ENCODE results near the gene ZNF845. TPM values are rescaled to one million over a fixed set of nuclear protein-coding genes. Genes with fewer than 3 reads are reported as not detected.
"Not testable (repeated sequence)": the region's sequence is repeated elsewhere in the genome, so short reads cannot be mapped to it uniquely, and the experiment has no call there.

ZNF845 gene
- total RNA-seq, 2 donors from 2014 or later, result 6.5 to 7.8 TPM

DNA sequence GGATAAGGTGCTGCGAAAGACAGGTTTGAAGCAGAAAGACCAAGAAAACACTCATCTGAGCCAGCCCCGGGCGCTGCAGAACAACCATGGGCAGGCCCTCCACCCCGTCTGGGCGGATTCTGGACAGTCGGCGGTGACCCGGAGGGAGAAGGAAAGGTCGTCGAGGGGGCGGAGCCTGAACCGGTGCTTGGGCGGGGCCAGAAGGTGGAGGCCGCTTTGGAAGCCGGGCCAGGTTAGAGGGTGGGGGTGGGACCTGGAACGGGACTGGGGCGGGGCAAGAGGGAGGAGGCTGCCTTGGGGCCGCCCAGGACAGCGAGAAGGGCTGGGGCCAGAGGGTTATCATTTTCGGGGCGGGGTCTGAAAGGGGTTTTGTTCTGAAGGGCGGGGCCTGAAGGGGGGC lies 56.4 kb downstream of the ZNF845 start:
- no peak for TF ChIP-seq POLR2AphosphoS5 (IDR thresholded peaks at IDR 0.05)
- H3K4me3 ChIP-seq, result no peak overlapping the region
- intact Hi-C loops (cut with DNase I), result loop anchor here (10.0 kb wide), 1 partner anchor 135 kb away; the partner anchor contains the start of genes VN1R2 and ZNF677
- H3K36me3 ChIP-seq, result no peaks in the 10 kb centered on the region
- H3K9me3 ChIP-seq, result no peaks in the 10 kb centered on the region
- 55% methylated on average over 22 of the region's 22 CpGs for WGBS
- no peaks in the 10 kb centered on the region for H3K27me3 ChIP-seq (replicated peaks; ENCODE audit: insufficient read depth)
- H3K4me1 ChIP-seq (replicated peaks), result no peaks in the 10 kb centered on the region
- no peak overlapping the region for H3K27ac ChIP-seq
- DNase-seq (ENCODE audit: low spot score), result no peak

DNA sequence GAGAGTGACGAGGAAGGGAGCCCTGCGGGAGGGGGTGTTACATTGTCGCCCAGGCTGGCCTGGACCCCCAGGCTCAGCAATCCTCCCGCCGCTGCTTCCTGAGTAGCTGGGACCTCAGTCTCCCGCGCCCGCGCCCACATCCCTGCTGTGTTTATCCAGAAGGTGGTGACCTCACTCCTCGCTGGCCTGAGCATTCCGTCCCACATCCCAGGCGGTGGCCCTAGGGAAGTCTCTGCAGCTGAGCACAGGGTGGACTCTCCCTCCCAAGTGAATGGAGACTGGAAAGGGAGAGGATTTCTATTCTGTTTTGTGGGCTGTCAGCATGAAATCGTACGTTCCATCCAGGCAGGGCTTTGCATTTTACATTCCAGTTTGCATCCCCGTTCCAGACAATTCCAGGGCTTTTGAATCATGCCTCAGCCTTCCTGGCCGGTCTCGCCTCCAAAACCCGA lies 61.0 kb downstream of the ZNF845 start:
- Histone ChIP-seq H3K36me3 (no peaks in the 10 kb centered on the region), H3K27me3 (replicated peaks; ENCODE audit: insufficient read depth) (no peaks in the 10 kb centered on the region), H3K27ac (peak overlapping the region; percentile 79 to 80), H3K4me1 (replicated peaks) (no peaks in the 10 kb centered on the region), H3K4me3 (peak overlapping the region; percentile 73 to 75), H3K9me3 (no peaks in the 10 kb centered on the region)
- TF ChIP-seq POLR2AphosphoS5 (IDR thresholded peaks at IDR 0.05), result no peak
- TF ChIP-seq, protein P1, sequence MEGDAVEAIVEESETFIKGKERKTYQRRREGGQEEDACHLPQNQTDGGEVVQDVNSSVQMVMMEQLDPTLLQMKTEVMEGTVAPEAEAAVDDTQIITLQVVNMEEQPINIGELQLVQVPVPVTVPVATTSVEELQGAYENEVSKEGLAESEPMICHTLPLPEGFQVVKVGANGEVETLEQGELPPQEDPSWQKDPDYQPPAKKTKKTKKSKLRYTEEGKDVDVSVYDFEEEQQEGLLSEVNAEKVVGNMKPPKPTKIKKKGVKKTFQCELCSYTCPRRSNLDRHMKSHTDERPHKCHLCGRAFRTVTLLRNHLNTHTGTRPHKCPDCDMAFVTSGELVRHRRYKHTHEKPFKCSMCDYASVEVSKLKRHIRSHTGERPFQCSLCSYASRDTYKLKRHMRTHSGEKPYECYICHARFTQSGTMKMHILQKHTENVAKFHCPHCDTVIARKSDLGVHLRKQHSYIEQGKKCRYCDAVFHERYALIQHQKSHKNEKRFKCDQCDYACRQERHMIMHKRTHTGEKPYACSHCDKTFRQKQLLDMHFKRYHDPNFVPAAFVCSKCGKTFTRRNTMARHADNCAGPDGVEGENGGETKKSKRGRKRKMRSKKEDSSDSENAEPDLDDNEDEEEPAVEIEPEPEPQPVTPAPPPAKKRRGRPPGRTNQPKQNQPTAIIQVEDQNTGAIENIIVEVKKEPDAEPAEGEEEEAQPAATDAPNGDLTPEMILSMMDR (IDR thresholded peaks at IDR 0.05), result no peak
- no peak for TF ChIP-seq POLR2A (IDR thresholded peaks at IDR 0.05)
- WGBS, result 3% methylated on average over 18 of the region's 18 CpGs
- intact Hi-C loops (cut with DNase I), result loop anchor here (2.0 to 10.0 kb wide), 2 partner anchors 30 to 140 kb away; partner anchors contain the start of genes VN1R2, ZNF525 and ZNF677
- DNase-seq (ENCODE audit: low spot score), result no peak

DNA sequence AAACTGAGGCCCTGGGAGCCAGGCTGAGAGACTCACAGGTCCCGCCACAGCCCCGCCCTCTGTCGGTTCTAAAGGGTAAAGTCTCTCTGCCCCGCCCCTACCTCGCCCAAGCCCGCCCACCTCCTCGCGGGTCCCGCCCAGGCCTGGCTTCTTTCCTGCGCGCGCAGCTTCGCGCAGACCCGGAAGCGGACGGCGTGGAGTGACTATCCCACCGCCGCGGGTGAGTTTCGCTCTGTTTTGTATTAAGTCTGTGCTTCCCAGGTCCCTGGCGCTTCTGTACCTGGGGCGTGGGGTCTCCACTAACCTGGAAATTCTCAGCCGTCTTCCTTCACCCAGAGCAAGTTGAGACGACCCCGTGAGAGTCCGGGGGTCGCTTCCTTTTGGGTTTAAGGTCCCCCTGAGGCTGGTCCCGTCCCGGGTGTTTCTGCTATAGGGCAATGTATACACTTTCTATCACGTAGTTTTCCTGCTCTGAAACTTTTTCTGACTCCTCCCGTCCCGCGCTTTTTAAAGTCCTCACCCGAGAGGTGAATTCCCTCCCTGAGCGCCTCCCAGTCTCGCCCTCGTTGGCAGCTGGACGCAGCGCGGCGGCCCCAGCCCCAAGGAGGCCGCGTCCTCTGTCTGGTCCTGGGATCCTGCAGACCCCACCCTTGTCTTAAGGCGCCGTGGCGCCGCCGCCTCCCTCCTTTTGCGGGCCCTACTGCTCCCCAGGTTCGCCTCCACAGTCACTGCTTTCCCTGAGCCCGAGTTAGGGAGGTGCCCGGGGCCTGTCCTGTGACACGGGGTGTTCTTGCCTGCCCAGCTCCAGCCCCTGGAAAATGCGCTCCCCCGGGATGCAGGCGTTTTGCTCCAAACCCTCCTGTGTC lies 61.7 kb downstream of the ZNF845 start, which contains the start of gene ZNF765:
Gene ZNF765 (plus strand): TSS at position 176 of the 866 bp plus-strand sequence. CDS start 2,867 bp downstream, outside the sequence.
- intact Hi-C loops (cut with DNase I), result loop anchor here (2.0 to 10.0 kb wide), 2 partner anchors 30 to 140 kb away; partner anchors contain the start of genes VN1R2, ZNF525 and ZNF677
- Histone ChIP-seq H3K27ac (peak within 1 kb of the TSS; percentile 79 to 80), H3K27me3 (replicated peaks; ENCODE audit: insufficient read depth) (no peaks in the 10 kb centered on the region), H3K9me3 (no peaks in the 10 kb centered on the region), H3K4me1 (replicated peaks) (no peaks in the 10 kb centered on the region), H3K36me3 (no peaks in the 10 kb centered on the region), H3K4me3 (peak within 1 kb of the TSS; percentile 73 to 75)
- peak; percentile 95 for DNase-seq (ENCODE audit: low spot score)
- TF ChIP-seq, protein P1 (IDR thresholded peaks at IDR 0.05), result peak; percentile 33 to 78 (median 60)
- peak; percentile 68 for TF ChIP-seq POLR2A (IDR thresholded peaks at IDR 0.05)
- TF ChIP-seq POLR2AphosphoS5 (IDR thresholded peaks at IDR 0.05), result peak; percentile 97
- under 1% methylated on average over 58 of the region's 58 CpGs for WGBS

DNA sequence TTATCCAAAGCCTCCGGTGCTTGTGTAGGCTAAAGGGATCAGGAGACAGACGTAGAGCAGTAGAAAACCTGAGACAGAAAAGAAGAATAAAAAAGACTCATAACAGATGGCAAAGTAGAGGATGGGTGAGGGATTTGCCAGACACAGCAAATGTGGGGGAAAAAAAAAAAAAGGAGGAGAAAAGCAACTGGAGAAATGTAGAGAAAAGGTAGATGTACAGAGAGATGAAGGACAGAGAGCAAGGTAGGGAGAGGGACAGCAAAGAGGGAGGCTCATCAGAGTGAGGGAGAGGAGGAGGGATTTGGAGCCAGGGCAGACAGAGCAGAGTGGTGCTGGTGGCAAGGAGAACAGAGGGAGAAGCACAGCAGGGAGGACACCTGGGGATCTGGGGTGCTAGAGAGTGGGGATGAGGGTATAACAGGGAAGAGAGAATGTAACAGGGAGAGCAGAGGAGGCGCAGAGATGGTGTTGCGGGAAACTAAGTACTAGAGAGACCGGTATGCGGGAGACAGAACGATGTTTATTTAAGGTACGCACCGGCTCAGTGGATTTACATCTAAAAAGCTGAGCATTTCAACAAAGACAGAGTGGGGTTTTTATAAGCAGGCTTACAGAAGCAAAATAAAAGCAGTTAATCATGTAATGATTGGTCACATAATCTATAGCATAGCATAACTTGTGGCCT lies 62.4 kb downstream of the ZNF845 start:
- Histone ChIP-seq H3K4me3 (peak overlapping the region; percentile 73 to 75), H3K27ac (peak overlapping the region; percentile 79 to 80)
- H3K27me3 ChIP-seq (replicated peaks; ENCODE audit: insufficient read depth); H3K9me3 ChIP-seq; H3K4me1 ChIP-seq (replicated peaks); H3K36me3 ChIP-seq; DNase-seq (ENCODE audit: low spot score): not testable (repeated sequence)
- intact Hi-C loops (cut with DNase I), result loop anchor here (2.0 to 10.0 kb wide), 2 partner anchors 31 to 141 kb away; partner anchors contain the start of genes VN1R2, ZNF525 and ZNF677
- WGBS, result 8% methylated on average over 9 of the region's 9 CpGs

DNA sequence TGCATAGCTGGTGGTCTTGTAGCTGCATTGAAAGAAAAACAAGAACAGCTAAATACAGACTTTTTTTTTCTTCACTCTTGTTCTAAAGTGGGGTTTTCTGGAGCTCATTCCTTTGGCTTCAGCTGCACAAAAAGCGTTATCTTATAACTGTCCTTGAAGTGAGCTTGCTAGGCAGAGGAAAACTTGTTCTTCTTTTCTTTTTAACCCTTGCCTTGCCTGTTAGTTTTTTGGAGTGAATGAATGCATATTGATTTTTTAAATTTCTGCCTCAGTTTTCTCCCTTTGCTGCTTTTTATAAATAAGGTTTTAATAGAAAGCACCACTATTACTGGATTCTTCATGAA lies 62.9 kb downstream of the ZNF845 start:
- WGBS, result 0% methylated on average over 1 of the region's 1 CpG
- TF ChIP-seq, protein P1 (IDR thresholded peaks at IDR 0.05), result no peak
- TF ChIP-seq POLR2A (IDR thresholded peaks at IDR 0.05) (no peak), POLR2AphosphoS5 (IDR thresholded peaks at IDR 0.05) (no peak)
- no peak overlapping the region for H3K27ac ChIP-seq
- no peaks in the 10 kb centered on the region for H3K4me1 ChIP-seq (replicated peaks)
- H3K36me3 ChIP-seq, result no peaks in the 10 kb centered on the region
- intact Hi-C loops (cut with DNase I), result loop anchor here (10.0 kb wide), 1 partner anchor 142 kb away; the partner anchor contains the start of genes VN1R2 and ZNF677
- no peaks in the 10 kb centered on the region for H3K9me3 ChIP-seq
- peak overlapping the region in 1 of 2 donors; percentile 75 for H3K4me3 ChIP-seq
- DNase-seq (ENCODE audit: low spot score), result no peak
- no peaks in the 10 kb centered on the region for H3K27me3 ChIP-seq (replicated peaks; ENCODE audit: insufficient read depth)

DNA sequence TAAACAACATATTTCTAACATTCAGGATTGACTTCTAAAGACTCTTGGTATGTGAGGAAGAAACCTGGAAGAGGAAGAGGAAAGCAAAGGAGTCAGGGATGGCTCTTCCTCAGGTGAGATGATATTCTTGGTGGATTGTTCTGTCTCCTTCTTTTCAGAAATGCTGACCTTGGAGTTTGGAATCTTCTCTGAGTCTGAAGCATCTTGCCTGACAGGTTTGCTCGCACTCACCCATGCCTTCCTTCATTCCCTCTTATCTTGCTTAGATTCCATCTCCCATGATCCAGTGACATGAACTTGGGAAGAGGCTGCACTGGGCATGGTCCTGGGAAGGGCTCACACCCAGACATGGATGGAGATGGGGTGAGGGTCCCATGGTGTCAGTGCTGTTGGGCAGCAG lies 64.4 kb downstream of the ZNF845 start:
- H3K36me3 ChIP-seq; H3K27ac ChIP-seq; H3K27me3 ChIP-seq (replicated peaks; ENCODE audit: insufficient read depth); H3K9me3 ChIP-seq; H3K4me3 ChIP-seq; H3K4me1 ChIP-seq (replicated peaks); DNase-seq (ENCODE audit: low spot score): not testable (repeated sequence)
- WGBS, result 67% methylated on average over 1 of the region's 1 CpG
- intact Hi-C loops (cut with DNase I), result loop anchor here (10.0 kb wide), 1 partner anchor 143 kb away; the partner anchor contains the start of genes VN1R2 and ZNF677
